GM12891 (cell line): Measurements from ENCODE around the gene ST8SIA2.

Source experiments
- DNase-seq: peaks from one replicate; pipeline ENCODE4 v3.0.0; 2011; ENCODE audit warnings: low spot score; ENCODE audit not compliant: insufficient read length
- FAIRE-seq: peaks from 2 replicates; lab custom pipeline; 2011; peaks lifted over from hg19 to GRCh38; lab: Jason Lieb, UNC
- PAX5 ChIP-seq: IDR thresholded peaks from 2 replicates; pipeline ENCODE4 v1.6.1; 2011; ENCODE audit warnings: low read length, moderate library complexity, mild to moderate bottlenecking; ENCODE audit not compliant: insufficient read depth, severe bottlenecking
- POLR2A ChIP-seq: IDR thresholded peaks from 2 replicates; pipeline ENCODE4 v1.6.1; 2011; ENCODE audit warnings: low read depth, low read length, control low read depth
- POLR2AphosphoS5 ChIP-seq: IDR thresholded peaks from 2 replicates; pipeline ENCODE4 v1.6.1; 2011; ENCODE audit warnings: low read depth, low read length, control low read depth
- POU2F2 ChIP-seq: IDR thresholded peaks from 2 replicates; pipeline ENCODE4 v1.6.1; 2011; ENCODE audit warnings: low read depth, mild to moderate bottlenecking, control low read depth, low read length, moderate library complexity
- SPI1 ChIP-seq: IDR thresholded peaks from 2 replicates; pipeline ENCODE4 v1.6.1; 2011; ENCODE audit warnings: low read depth, low read length, control low read depth
- TAF1 ChIP-seq: IDR thresholded peaks from 2 replicates; pipeline ENCODE4 v1.6.1; 2011; ENCODE audit warnings: low read depth, low read length, control low read depth

Gene ST8SIA2

GRCh38 chr15:92429378-92430068 is 35.8 kb downstream of the ST8SIA2 start:
- FAIRE-seq (no peak), DNase-seq (no peak)
- no peak for TF ChIP-seq SPI1
- no peak for TF ChIP-seq PAX5
- no peak for TF ChIP-seq POLR2A
- no peak for TF ChIP-seq POU2F2
- TF ChIP-seq TAF1 = no peak
- no peak for TF ChIP-seq POLR2AphosphoS5

- DNase-seq (no peak), FAIRE-seq (no peak)
- TF ChIP-seq SPI1 (no peak), POLR2A (no peak), POU2F2 (no peak), TAF1 (no peak), POLR2AphosphoS5 (no peak), PAX5 (no peak)
Observed at GRCh38 chr15:92430069-92430440, 36.4 kb downstream of the ST8SIA2 start.

GRCh38 chr15:92435145-92435544 is 41.5 kb downstream of the ST8SIA2 start:
- FAIRE-seq = no peak
- no peak for TF ChIP-seq SPI1
- no peak for TF ChIP-seq POLR2AphosphoS5
- TF ChIP-seq POLR2A = no peak
- no peak for TF ChIP-seq POU2F2
- TF ChIP-seq TAF1 = no peak
- no peak for TF ChIP-seq PAX5
- no peak for DNase-seq

GRCh38 chr15:92438471-92438870 is 44.8 kb downstream of the ST8SIA2 start:
- DNase-seq (no peak), FAIRE-seq (no peak)
- no peak for TF ChIP-seq PAX5

GRCh38 chr15:92443381-92443780 is 49.7 kb downstream of the ST8SIA2 start:
- FAIRE-seq (no peak), DNase-seq (no peak)
- no peak for TF ChIP-seq POLR2AphosphoS5
- TF ChIP-seq TAF1 = no peak
- TF ChIP-seq POU2F2 = no peak
- no peak for TF ChIP-seq POLR2A
- TF ChIP-seq SPI1 = no peak
- no peak for TF ChIP-seq PAX5

- DNase-seq = no peak
- no peak for FAIRE-seq
- TF ChIP-seq PAX5 (no peak), SPI1 (no peak), POLR2A (no peak), TAF1 (no peak), POLR2AphosphoS5 (no peak), POU2F2 (no peak)
Observed at GRCh38 chr15:92444631-92445030, 51.0 kb downstream of the ST8SIA2 start.

GRCh38 chr15:92448370-92448769 is 54.7 kb downstream of the ST8SIA2 start:
- DNase-seq (no peak), FAIRE-seq (no peak)
- TF ChIP-seq TAF1 (no peak), SPI1 (no peak), POU2F2 (no peak), POLR2AphosphoS5 (no peak), POLR2A (no peak), PAX5 (no peak)

GRCh38 chr15:92449476-92449875 is 55.8 kb downstream of the ST8SIA2 start:
- TF ChIP-seq POLR2A = no peak
- TF ChIP-seq POLR2AphosphoS5 = no peak
- TF ChIP-seq PAX5 = no peak
- no peak for TF ChIP-seq TAF1
- no peak for TF ChIP-seq SPI1
- no peak for TF ChIP-seq POU2F2
- FAIRE-seq = no peak
- DNase-seq = no peak

- no peak for TF ChIP-seq POU2F2
- no peak for TF ChIP-seq PAX5
- no peak for TF ChIP-seq TAF1
- TF ChIP-seq POLR2A = no peak
- no peak for TF ChIP-seq SPI1
- no peak for TF ChIP-seq POLR2AphosphoS5
- DNase-seq = no peak
- FAIRE-seq = no peak
Observed at GRCh38 chr15:92451225-92451825, 57.6 kb downstream of the ST8SIA2 start.

- no peak for DNase-seq
- TF ChIP-seq PAX5 (no peak), POLR2AphosphoS5 (no peak), POLR2A (no peak), SPI1 (no peak), POU2F2 (no peak), TAF1 (no peak)
- FAIRE-seq = no peak
Observed at GRCh38 chr15:92452143-92452542, 58.5 kb downstream of the ST8SIA2 start.
